GM13977 (cell line): ENCODE results near the gene LAMP5.

Experiments used
- DNase-seq: peaks from one replicate; pipeline ENCODE4 v3.0.0; 2012; ENCODE audit warnings: low spot score
- in situ Hi-C: fragments of 300-500 bp; cut with MboI; formaldehyde crosslinking; loops from one replicate; pipeline ENCODE4 v1.12.0; 2022; ENCODE audit warnings: low sequenced_read_pairs, low pct_unique_long_range_greater_than_20kb, mixed read lengths, inconsistent platforms; ENCODE audit not compliant: unreplicated experiment
- TF ChIP-seq, protein P1 (sequence below): IDR thresholded peaks from 2 replicates; pipeline ENCODE4 v1.5.1; 2012; ENCODE audit warnings: mild to moderate bottlenecking, control low read depth; ENCODE audit not compliant: insufficient read depth; ENCODE audit errors: extremely low read depth, missing control alignments

Gene LAMP5

DNA sequence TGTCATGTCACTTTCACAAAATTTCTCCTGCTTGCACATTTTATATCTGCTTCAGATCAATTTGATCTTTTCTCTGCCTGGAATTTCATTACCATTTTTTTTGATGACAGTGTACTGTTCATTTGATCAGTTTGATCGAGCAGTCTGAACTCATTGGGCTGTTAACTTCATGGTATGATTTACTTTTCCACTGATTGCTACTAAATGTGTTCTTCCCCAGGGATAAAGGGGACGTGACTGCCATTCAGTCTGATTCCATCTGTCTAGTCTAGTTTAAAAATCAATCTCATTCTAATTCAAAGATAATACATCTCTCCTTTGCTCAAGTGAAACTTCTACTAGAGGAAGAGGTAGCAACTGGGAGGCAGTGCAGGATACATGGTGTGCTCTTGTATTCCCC lies 21.1 kb downstream of the LAMP5 start:
- DNase-seq = no peak
- in situ Hi-C loops = no loop called here
- TF ChIP-seq, protein P1, sequence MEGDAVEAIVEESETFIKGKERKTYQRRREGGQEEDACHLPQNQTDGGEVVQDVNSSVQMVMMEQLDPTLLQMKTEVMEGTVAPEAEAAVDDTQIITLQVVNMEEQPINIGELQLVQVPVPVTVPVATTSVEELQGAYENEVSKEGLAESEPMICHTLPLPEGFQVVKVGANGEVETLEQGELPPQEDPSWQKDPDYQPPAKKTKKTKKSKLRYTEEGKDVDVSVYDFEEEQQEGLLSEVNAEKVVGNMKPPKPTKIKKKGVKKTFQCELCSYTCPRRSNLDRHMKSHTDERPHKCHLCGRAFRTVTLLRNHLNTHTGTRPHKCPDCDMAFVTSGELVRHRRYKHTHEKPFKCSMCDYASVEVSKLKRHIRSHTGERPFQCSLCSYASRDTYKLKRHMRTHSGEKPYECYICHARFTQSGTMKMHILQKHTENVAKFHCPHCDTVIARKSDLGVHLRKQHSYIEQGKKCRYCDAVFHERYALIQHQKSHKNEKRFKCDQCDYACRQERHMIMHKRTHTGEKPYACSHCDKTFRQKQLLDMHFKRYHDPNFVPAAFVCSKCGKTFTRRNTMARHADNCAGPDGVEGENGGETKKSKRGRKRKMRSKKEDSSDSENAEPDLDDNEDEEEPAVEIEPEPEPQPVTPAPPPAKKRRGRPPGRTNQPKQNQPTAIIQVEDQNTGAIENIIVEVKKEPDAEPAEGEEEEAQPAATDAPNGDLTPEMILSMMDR = no peak

DNA sequence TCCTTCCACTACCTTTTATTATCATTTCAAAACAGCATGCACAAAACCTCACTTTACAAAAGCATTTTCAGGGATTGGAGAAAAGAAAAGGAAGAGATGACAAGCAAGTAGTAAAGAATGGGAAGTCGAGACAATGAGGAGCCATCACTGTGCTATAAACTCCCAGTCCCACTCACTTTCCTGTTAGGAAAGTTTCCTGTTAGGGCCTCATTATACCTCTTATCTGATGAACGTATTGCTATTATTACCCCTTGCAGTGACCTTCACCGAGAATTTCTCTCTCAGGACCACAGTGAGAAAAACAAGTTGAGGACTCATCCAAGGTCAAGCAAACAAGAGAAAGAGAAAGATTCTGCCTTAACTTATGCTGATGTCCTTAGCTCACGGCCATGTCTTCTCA lies 28.8 kb downstream of the LAMP5 start:
- no peak for DNase-seq
- in situ Hi-C loops = no loop called here
- TF ChIP-seq, protein P1 = no peak

DNA sequence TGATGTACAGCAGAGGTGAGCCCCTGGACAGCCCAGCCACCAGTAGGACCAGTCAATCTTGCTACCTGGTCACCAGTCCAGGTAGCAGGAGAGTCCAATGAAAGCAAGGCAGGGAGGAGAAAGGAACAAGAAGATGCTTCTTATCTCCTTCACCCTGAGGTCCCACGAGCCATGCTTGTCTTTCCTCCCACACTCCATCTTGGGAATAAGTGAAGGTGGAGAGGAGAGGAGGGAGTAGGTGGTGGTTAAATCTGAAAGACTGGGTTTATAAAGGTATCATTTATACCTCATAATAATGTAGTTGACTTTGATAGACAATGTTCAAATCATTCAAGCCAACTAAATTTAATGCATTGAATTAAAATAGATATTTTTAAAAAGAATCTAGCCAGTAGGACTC lies 35.9 kb downstream of the LAMP5 start:
- TF ChIP-seq, protein P1 = no peak
- in situ Hi-C loops = no loop called here

DNA sequence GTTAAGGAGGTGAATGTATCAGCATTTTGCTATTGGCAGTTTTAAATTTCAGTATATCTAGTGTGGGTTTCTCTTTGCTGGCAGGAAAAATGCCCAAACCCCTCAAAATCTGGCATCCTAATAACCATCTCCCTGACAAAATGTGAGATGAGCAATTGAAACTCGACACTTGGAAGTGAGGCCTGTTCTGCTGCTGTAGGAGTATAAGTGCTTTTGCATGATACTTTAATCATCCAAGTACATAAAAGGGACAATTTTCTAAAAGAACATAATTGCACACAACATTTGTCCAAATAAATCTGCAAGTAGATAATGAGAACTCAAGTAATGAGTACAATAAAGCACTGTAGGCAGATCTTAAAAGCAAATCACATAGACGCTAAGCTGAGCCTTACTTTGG lies 36.5 kb downstream of the LAMP5 start:
- in situ Hi-C loops = no loop called here
- no peak for DNase-seq
- TF ChIP-seq, protein P1 = no peak

More for the DNA sequence above, 35.9 kb downstream of the LAMP5 start:
- DNase-seq = no peak

DNA sequence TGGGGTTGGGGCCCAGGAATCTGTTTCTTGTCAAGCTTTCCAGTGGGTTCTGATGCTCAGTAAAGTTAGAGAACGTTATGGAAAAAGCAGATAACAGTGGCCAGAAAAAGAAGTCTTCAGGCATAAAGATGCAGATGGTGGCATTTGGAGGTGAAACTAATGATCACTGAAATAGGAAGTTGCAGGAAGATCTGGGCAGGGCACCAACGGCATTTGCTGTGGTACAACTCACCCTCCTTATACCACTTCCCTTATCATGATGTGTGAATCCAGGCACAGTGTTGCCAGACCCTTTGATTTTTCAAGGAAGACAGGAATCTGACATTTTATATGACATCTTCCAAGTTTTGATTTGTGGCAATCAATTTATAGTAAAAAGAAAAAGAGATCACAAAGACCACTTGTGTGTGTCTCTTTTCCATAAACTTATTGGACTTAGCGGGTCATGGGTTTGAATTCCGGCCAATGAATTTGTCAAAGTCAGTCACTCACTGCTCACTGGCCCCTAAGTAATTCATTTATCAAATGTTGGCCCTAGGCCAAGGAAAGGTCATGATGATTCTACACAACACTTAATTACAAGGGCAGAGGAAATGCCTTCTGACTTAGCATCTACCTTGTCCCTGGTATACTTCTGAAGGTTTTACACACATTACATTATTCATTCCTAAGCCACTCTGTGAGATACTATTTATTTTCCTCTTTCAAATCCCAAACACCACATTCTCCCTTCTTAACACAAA lies 37.6 kb downstream of the LAMP5 start:
- TF ChIP-seq, protein P1 = no peak
- in situ Hi-C loops = no loop called here
- DNase-seq = no peak

DNA sequence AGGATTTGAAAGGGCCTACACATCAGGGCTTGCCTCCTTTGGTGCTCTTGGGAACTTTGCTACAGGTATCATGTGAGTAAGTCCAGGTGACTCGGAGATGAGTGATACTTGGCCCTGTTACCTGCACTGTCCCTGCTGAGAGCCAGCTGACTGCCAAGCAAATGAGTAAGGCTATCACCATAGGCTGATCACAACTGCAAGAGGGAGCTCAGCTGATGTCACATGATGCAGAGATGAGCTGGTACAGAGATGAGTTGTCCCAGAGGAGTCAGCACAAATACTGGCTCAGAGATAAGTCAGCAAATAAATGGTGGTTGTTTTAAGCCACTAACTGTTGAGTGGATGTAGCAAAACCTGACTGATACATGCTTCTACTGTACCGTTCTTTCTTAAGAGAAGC lies 41.4 kb downstream of the LAMP5 start:
- in situ Hi-C loops = no loop called here
- DNase-seq = no peak
- TF ChIP-seq, protein P1 = no peak
